ENCODE results near the gene HCST. TPM values are rescaled to one million over a fixed set of nuclear protein-coding genes. Genes with fewer than 3 reads are reported as not detected.

HCST gene
- total and polyA plus RNA-seq, 8 donors: 5.0 to 12.5 (median 9.2) TPM; not detected in 3

GRCh38 chr19:35939307-35940077, 37.2 kb downstream of the HCST start:
- no peak overlapping the region for H3K4me3 ChIP-seq
- TF ChIP-seq EP300 (IDR thresholded peaks at IDR 0.05) (no peak), POLR2AphosphoS5 (IDR thresholded peaks at IDR 0.05) (no peak), POLR2A (IDR thresholded peaks at IDR 0.05) (no peak)
- TF ChIP-seq, protein P1, sequence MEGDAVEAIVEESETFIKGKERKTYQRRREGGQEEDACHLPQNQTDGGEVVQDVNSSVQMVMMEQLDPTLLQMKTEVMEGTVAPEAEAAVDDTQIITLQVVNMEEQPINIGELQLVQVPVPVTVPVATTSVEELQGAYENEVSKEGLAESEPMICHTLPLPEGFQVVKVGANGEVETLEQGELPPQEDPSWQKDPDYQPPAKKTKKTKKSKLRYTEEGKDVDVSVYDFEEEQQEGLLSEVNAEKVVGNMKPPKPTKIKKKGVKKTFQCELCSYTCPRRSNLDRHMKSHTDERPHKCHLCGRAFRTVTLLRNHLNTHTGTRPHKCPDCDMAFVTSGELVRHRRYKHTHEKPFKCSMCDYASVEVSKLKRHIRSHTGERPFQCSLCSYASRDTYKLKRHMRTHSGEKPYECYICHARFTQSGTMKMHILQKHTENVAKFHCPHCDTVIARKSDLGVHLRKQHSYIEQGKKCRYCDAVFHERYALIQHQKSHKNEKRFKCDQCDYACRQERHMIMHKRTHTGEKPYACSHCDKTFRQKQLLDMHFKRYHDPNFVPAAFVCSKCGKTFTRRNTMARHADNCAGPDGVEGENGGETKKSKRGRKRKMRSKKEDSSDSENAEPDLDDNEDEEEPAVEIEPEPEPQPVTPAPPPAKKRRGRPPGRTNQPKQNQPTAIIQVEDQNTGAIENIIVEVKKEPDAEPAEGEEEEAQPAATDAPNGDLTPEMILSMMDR (IDR thresholded peaks at IDR 0.05): no peak
- 86 to 94% (median 93%) methylated on average over 32 to 55 of the region's 55 CpGs for WGBS, 5 donors
- peaks cover 0 to 5% (median 0%) of the 10 kb centered on the region in 3 donors for H3K27me3 ChIP-seq
- intact Hi-C loops (cut with DNase I; ENCODE audit: low total_unique reads): no loop called here
- H3K27ac ChIP-seq: no peak overlapping the region
- no peak for DNase-seq
- peaks cover 18 to 56% (median 46%) of the 10 kb centered on the region in 4 donors for H3K36me3 ChIP-seq
- H3K4me1 ChIP-seq: peaks cover 25 to 45% (median 33%) of the 10 kb centered on the region in 4 donors
- H3K9me3 ChIP-seq: no peaks in the 10 kb centered on the region

DNA sequence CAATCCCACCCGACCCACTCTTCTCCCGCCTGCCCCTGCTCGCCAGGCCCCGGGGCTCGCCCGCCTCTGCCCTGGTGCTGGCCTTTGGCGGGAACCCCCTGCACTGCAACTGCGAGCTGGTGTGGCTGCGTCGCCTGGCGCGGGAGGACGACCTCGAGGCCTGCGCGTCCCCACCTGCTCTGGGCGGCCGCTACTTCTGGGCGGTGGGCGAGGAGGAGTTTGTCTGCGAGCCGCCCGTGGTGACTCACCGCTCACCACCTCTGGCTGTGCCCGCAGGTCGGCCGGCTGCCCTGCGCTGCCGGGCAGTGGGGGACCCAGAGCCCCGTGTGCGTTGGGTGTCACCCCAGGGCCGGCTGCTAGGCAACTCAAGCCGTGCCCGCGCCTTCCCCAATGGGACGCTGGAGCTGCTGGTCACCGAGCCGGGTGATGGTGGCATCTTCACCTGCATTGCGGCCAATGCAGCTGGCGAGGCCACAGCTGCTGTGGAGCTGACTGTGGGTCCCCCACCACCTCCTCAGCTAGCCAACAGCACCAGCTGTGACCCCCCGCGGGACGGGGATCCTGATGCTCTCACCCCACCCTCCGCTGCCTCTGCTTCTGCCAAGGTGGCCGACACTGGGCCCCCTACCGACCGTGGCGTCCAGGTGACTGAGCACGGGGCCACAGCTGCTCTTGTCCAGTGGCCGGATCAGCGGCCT, 37.9 kb downstream of the HCST start:
- no peak for DNase-seq
- intact Hi-C loops (cut with DNase I; ENCODE audit: low total_unique reads): no loop called here
- H3K27me3 ChIP-seq: peaks cover 0 to 5% (median 0%) of the 10 kb centered on the region in 3 donors
- 91 to 100% (median 92%) methylated on average over 1 to 51 of the region's 51 CpGs for WGBS, 5 donors
- peaks cover 18 to 64% (median 53%) of the 10 kb centered on the region in 4 donors for H3K36me3 ChIP-seq
- H3K4me1 ChIP-seq: peaks cover 23 to 40% (median 31%) of the 10 kb centered on the region in 4 donors
- no peak overlapping the region for H3K4me3 ChIP-seq
- TF ChIP-seq EP300 (IDR thresholded peaks at IDR 0.05) (no peak), POLR2AphosphoS5 (IDR thresholded peaks at IDR 0.05) (no peak), POLR2A (IDR thresholded peaks at IDR 0.05) (no peak)
- TF ChIP-seq, protein P1 (IDR thresholded peaks at IDR 0.05): no peak
- no peaks in the 10 kb centered on the region for H3K9me3 ChIP-seq
- no peak overlapping the region for H3K27ac ChIP-seq

DNA sequence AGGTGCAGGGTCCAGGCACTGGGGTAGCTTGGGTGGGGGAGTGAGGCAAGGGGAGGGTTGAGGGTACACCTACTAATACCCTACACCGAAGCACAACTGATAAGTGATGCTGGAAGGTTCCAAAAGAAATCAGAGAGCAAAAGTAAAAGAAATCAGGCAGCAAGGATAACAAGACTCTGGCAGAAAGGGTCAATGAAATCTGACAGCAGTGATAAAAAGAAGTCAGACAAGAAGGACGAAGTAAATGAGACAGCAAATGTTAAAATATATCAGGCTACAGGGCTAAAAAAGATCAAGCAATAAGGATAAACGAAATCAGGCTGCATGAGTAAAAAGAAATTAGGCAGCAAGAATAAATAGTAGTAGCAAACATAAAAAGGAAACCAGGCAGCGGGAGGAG, 38.5 kb downstream of the HCST start:
- Histone ChIP-seq H3K27ac (no peak overlapping the region), H3K4me3 (no peak overlapping the region), H3K9me3 (no peaks in the 10 kb centered on the region), H3K4me1 (peaks cover 17 to 34% (median 25%) of the 10 kb centered on the region in 4 donors), H3K36me3 (peaks cover 18 to 67% (median 55%) of the 10 kb centered on the region in 4 donors), H3K27me3 (peaks cover 0 to 5% (median 0%) of the 10 kb centered on the region in 3 donors)
- no peak for DNase-seq
- 29 to 64% (median 56%) methylated on average over 4 of the region's 4 CpGs for WGBS, 5 donors
- intact Hi-C loops (cut with DNase I; ENCODE audit: low total_unique reads): no loop called here
- TF ChIP-seq POLR2AphosphoS5 (IDR thresholded peaks at IDR 0.05) (no peak), POLR2A (IDR thresholded peaks at IDR 0.05) (no peak), EP300 (IDR thresholded peaks at IDR 0.05) (no peak)

DNA sequence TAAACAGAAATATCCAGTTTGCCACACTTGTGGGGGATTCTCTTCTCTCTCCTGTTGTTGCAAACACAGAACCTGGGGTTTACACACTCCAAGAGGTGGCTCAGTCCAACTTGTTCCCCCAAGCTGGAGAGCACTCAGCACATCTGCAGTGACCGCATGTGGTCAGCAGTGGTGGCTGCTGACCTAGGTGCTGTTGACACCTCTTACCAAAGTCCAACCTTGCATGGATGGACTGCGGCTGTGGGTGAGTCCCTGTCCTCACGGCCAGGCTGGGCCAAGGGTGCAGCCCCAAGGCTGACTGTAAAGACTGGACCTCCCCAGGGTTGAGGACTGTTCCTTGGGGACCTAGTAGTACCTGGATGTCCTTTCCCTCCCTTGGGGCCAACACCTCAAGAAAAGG, 39.9 kb downstream of the HCST start:
- 83 to 100% (median 96%) methylated on average over 3 of the region's 3 CpGs for WGBS, 5 donors
- TF ChIP-seq, protein P1 (IDR thresholded peaks at IDR 0.05): no peak
- TF ChIP-seq EP300 (IDR thresholded peaks at IDR 0.05) (no peak), POLR2A (IDR thresholded peaks at IDR 0.05) (no peak), POLR2AphosphoS5 (IDR thresholded peaks at IDR 0.05) (no peak)
- intact Hi-C loops (cut with DNase I; ENCODE audit: low total_unique reads): no loop called here

More for the DNA sequence above, 39.9 kb downstream of the HCST start:
- Histone ChIP-seq H3K4me3 (no peak overlapping the region), H3K4me1 (peaks cover 8 to 24% (median 14%) of the 10 kb centered on the region in 4 donors), H3K27ac (no peak overlapping the region), H3K27me3 (no peaks in the 10 kb centered on the region), H3K9me3 (no peaks in the 10 kb centered on the region), H3K36me3 (peaks cover 18 to 67% (median 55%) of the 10 kb centered on the region in 4 donors)
- DNase-seq: no peak
